ENCODE measurements around the gene CEP170B. TPM values are rescaled to one million over a fixed set of nuclear protein-coding genes. Genes with fewer than 3 reads are reported as not detected.

The CEP170B gene
- total RNA-seq, 1 donor from 2014 or later: 80.4 TPM

DNA sequence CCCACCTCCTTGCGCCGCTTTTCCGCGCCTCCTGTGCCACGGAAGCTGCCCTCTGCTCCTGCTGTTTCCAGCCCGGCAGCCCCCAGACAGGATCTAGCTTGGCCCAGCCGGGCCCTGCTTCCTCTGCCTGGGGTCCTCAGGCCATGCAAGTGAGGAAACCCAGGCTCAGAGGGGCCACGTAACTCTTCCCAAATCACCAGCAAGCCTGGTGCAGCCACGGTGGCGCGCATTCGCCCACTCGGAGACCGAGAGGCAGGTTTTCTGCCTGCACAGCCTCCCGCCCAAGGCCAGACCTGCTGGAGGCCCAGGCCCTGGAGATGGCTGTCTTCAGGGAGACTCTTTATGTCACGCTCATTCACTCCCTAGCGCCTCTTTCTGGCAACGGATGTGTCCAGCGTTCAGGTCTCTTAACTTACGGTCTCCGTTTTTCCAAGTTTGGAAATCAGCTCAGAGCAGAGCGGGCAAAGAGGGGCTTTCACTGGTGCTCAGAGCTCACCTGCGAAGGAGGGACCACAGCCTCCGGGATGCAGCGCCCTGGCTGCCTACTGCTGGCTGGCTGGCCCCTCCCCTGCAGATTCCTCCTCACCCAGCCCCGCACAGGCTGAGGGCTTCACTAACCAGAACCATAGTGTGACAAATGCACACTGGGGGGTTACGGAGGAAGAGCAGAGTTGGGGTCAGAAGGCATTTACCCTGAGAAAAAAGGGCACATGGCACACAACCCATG is 20.6 kb upstream of the CEP170B start:
- H3K36me3 Mint-ChIP-seq (ENCODE audit: unreplicated experiment): no peaks in the 10 kb centered on the region
- H3K27ac Mint-ChIP-seq (ENCODE audit: unreplicated experiment): no peak overlapping the region
- H3K4me1 Mint-ChIP-seq (ENCODE audit: low read depth, unreplicated experiment): no peaks in the 10 kb centered on the region
- H3K27me3 Mint-ChIP-seq (ENCODE audit: unreplicated experiment): peaks cover 9% of the 10 kb centered on the region
- TF ChIP-seq, protein P1, sequence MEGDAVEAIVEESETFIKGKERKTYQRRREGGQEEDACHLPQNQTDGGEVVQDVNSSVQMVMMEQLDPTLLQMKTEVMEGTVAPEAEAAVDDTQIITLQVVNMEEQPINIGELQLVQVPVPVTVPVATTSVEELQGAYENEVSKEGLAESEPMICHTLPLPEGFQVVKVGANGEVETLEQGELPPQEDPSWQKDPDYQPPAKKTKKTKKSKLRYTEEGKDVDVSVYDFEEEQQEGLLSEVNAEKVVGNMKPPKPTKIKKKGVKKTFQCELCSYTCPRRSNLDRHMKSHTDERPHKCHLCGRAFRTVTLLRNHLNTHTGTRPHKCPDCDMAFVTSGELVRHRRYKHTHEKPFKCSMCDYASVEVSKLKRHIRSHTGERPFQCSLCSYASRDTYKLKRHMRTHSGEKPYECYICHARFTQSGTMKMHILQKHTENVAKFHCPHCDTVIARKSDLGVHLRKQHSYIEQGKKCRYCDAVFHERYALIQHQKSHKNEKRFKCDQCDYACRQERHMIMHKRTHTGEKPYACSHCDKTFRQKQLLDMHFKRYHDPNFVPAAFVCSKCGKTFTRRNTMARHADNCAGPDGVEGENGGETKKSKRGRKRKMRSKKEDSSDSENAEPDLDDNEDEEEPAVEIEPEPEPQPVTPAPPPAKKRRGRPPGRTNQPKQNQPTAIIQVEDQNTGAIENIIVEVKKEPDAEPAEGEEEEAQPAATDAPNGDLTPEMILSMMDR (IDR thresholded peaks at IDR 0.05; ENCODE audit: partially characterized antibody, unreplicated experiment): no peak
- peaks cover 2% of the 10 kb centered on the region for H3K9me3 Mint-ChIP-seq (ENCODE audit: unreplicated experiment)
- DNase-seq: no peak
- peak overlapping the region; percentile 76 for H3K4me3 Mint-ChIP-seq (ENCODE audit: unreplicated experiment)

DNA sequence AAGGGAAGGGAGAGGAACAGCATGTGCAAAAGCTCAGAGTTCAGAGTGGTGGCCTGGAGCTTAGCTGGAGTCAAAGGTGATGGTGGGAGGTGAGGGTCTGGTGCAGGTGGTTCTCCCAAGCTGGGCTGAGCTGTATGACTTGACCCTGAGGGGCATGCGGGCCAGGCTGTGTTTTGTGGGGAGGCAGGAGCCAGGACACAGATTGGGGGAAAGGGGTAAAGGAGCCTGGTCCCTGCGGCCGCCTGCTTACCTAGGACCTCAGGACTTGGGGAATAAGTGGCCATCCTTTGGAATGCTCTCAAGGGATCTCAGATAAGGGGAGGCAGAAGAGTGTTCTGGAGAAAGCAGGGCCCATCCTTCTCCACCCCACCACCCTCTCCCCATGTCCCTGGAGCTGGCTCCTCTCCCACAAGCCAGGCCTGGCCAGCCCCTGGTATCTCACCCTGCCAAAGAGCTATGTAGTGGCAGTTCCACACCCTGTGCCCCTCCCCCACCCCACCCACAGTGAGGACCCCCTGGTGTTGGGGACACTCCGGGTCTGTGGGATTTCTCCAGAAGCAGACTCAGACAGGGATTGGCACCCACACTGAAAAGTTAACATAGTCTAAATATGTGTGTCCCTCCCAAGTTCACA is 19.9 kb upstream of the CEP170B start:
- TF ChIP-seq, protein P1 (IDR thresholded peaks at IDR 0.05; ENCODE audit: partially characterized antibody, unreplicated experiment): no peak
- no peaks in the 10 kb centered on the region for H3K36me3 Mint-ChIP-seq (ENCODE audit: unreplicated experiment)
- H3K4me3 Mint-ChIP-seq (ENCODE audit: unreplicated experiment): no peak overlapping the region
- DNase-seq: no peak
- H3K4me1 Mint-ChIP-seq (ENCODE audit: low read depth, unreplicated experiment): no peaks in the 10 kb centered on the region
- H3K27me3 Mint-ChIP-seq (ENCODE audit: unreplicated experiment): peaks cover 9% of the 10 kb centered on the region
- H3K27ac Mint-ChIP-seq (ENCODE audit: unreplicated experiment): no peak overlapping the region
- H3K9me3 Mint-ChIP-seq (ENCODE audit: unreplicated experiment): peaks cover 2% of the 10 kb centered on the region

DNA sequence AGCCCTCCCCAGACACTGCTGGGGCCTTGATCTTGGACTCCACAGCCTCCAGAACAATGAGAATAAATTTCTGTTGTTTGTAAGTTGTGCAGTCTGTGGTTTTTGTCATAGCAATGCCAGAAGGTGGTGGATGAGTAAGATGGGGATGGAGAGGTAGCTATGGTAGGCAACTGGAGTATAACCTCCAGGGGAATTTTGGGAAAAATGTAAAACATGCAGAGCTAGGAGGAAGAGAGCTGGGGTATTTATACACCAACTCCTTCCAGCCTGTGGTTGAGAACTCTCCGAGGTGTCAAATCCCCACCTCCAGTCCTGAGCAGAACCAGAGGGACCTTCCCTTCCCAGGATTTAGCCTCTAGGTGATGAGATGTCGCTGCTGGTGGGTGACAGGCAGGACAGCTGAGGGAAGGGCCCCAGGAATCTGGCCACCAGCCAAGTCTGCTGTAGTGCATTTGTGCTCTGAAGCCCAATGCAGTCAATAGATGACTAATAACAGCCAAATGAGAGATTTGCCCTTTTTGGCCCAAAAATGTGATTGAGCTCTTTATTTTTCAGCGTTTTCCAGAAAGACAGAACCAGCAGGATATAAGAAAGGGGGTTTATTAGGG is 19.1 kb upstream of the CEP170B start:
- H3K4me3 Mint-ChIP-seq (ENCODE audit: unreplicated experiment): no peak overlapping the region
- no peak for DNase-seq
- no peaks in the 10 kb centered on the region for H3K36me3 Mint-ChIP-seq (ENCODE audit: unreplicated experiment)
- H3K27ac Mint-ChIP-seq (ENCODE audit: unreplicated experiment): no peak overlapping the region
- peaks cover 2% of the 10 kb centered on the region for H3K9me3 Mint-ChIP-seq (ENCODE audit: unreplicated experiment)
- TF ChIP-seq, protein P1 (IDR thresholded peaks at IDR 0.05; ENCODE audit: partially characterized antibody, unreplicated experiment): no peak
- no peaks in the 10 kb centered on the region for H3K4me1 Mint-ChIP-seq (ENCODE audit: low read depth, unreplicated experiment)
- H3K27me3 Mint-ChIP-seq (ENCODE audit: unreplicated experiment): peaks cover 9% of the 10 kb centered on the region

DNA sequence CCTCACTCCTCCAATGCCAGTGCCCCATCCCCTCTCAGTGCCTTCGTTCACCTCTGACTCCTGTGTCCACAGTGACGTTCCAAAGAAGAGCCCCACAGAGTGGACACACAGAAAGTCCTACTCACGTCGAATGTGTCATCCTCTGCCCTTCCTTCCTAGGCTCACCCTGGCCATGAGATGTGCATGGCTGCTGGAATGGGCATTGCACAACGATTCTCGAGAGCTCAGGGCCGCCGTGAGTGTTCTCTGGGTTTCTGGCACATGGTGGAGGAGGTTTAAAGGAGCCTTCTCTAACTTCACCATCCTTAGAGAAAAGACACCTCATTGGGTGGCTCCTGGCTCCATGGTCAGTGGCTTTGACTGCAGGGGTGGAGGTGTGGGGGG is 12.8 kb upstream of the CEP170B start:
- Mint-ChIP-seq H3K4me1 (ENCODE audit: low read depth, unreplicated experiment) (no peaks in the 10 kb centered on the region), H3K27me3 (ENCODE audit: unreplicated experiment) (peaks cover 1% of the 10 kb centered on the region), H3K36me3 (ENCODE audit: unreplicated experiment) (no peaks in the 10 kb centered on the region), H3K27ac (ENCODE audit: unreplicated experiment) (no peak overlapping the region), H3K9me3 (ENCODE audit: unreplicated experiment) (peaks cover 7% of the 10 kb centered on the region), H3K4me3 (ENCODE audit: unreplicated experiment) (peak overlapping the region; percentile 20)
- TF ChIP-seq, protein P1 (IDR thresholded peaks at IDR 0.05; ENCODE audit: partially characterized antibody, unreplicated experiment): no peak
- DNase-seq: no peak

Data from glutamatergic neuron (in vitro differentiated cells).